Measurements from ENCODE around the gene WDR49.

The WDR49 gene

GRCh38 chr3:167483708-167484475 is 169.8 kb downstream of the WDR49 start:
- DNase-seq = no peak

- no peak for DNase-seq
These were observed 172.6 kb downstream of the WDR49 start for GRCh38 chr3:167481164-167481563.

GRCh38 chr3:167480748-167481147 is 173.0 kb downstream of the WDR49 start:
- no peak for DNase-seq

GRCh38 chr3:167473863-167474262 is 179.9 kb downstream of the WDR49 start, which contains the start of gene SERPINI2:
Gene SERPINI2, minus strand, starts transcription at chr3:167474042. Its CDS starts 2,208 bp downstream, at chr3:167471834.
- no peak for DNase-seq

GRCh38 chr3:167469381-167469780 is 184.4 kb downstream of the WDR49 start:
- DNase-seq = no peak

- DNase-seq = no peak
These were observed 185.7 kb downstream of the WDR49 start for GRCh38 chr3:167467848-167468611.

GRCh38 chr3:167466966-167467365 is 186.8 kb downstream of the WDR49 start:
- no peak for DNase-seq

GRCh38 chr3:167456157-167456799 is 197.5 kb downstream of the WDR49 start:
- no peak for DNase-seq

- DNase-seq = no peak
These were observed 199.9 kb downstream of the WDR49 start for GRCh38 chr3:167453815-167454214.

- DNase-seq = no peak
These were observed 202.5 kb downstream of the WDR49 start for GRCh38 chr3:167451282-167451681.

- no peak for DNase-seq
These were observed 203.1 kb downstream of the WDR49 start for GRCh38 chr3:167450675-167451074.

- DNase-seq = no peak
These were observed 203.5 kb downstream of the WDR49 start for GRCh38 chr3:167450195-167450594.

GRCh38 chr3:167445491-167445890 is 208.3 kb downstream of the WDR49 start:
- DNase-seq = no peak

- no peak for DNase-seq
These were observed 212.5 kb downstream of the WDR49 start for GRCh38 chr3:167441256-167441655.

GRCh38 chr3:167437428-167438139 is 216.2 kb downstream of the WDR49 start:
- DNase-seq = no peak
